GM12801 (cell line): ENCODE data around the gene PNPLA6.

Experiments used
- CTCF ChIP-seq: IDR thresholded peaks from one replicate; pipeline ENCODE4 v1.5.1; 2011; ENCODE audit warnings: control low read depth; ENCODE audit not compliant: insufficient read length; ENCODE audit errors: extremely low read depth

Gene PNPLA6

GRCh38 chr19:7529610-7530490, 5.7 kb upstream of the PNPLA6 start:
- no peak for TF ChIP-seq CTCF

DNA sequence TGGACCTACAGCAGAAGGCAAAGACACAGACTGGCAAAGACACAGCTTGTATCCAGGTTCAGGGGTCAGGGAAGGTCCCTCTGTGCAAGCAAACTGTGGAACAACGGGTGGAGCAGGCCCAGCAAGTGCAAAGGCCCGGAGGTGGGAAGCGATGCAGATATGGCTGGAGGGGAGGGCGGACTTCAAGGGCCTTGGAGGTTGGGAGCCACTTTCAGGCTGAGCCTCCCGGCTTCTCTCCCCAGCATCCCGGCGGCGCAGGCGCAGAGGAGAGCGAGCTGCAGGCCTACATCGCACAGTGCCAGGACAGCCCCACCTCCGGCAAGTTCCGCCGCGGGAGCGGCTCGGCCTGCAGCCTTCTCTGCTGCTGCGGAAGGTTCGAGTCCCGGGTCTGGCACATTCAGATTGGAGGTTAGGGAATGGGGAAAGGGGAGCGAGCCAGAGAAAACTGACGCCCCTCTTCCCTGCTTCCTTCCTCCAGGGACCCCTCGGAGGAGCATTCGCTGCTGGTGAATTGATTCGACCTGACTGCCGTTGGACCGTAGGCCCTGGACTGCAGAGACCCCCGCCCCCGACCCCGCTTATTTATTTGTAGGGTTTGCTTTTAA, 2.1 kb upstream of the PNPLA6 start:
- no peak for TF ChIP-seq CTCF

DNA sequence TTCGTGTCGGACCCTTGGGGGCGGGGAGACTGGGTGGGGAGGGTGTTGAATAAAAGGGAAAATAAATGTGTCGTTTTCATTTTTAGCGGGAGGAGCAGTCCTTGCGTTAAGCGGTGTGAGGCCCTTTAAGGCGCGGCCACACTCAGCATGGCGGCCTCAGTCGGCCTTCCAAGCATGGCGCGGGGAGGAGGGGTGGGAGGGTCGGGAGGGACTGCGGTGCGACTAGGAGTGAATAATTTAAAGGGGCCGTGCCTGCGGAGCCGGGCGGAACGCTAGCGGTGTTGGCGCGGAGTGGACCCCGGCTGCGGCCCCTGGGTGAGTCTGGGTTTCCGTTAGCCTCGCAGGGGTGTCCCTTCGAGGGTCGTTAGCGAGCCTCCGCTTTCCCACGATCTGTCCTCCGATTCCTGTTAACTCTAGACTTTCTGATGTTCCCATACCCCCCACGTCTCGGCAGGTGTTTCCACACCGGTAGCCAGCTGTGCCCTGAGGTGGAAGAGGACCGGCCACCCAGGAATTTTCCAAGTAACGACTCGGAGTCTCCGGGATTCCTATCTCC, 1.5 kb upstream of the PNPLA6 start:
- TF ChIP-seq CTCF, result no peak

DNA sequence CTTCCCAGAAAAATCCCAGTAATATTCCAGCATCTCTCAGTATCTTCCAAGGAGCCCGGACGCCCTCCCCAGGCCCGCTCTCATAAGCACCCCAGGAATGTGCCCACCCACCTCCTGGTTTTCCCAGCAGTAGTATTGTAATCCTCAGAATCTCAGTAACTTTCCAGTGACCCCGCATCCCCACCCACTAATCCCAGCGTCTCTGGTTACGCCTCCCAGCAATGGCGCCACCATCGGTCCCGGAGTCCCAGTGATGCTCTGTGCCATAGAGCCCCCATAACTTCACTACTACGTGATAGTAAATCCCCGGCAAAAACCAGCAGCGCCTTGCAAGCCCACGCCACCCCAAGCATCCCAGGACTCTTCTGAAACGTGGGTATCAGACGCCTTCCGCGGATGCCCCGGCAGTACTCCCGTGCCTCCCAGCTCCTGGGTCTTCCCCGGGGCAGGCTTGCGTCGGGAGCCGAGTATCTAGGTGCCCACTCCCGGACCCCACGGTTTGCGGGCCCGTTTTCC, 928 bp upstream of the PNPLA6 start:
- TF ChIP-seq CTCF, result no peak

DNA sequence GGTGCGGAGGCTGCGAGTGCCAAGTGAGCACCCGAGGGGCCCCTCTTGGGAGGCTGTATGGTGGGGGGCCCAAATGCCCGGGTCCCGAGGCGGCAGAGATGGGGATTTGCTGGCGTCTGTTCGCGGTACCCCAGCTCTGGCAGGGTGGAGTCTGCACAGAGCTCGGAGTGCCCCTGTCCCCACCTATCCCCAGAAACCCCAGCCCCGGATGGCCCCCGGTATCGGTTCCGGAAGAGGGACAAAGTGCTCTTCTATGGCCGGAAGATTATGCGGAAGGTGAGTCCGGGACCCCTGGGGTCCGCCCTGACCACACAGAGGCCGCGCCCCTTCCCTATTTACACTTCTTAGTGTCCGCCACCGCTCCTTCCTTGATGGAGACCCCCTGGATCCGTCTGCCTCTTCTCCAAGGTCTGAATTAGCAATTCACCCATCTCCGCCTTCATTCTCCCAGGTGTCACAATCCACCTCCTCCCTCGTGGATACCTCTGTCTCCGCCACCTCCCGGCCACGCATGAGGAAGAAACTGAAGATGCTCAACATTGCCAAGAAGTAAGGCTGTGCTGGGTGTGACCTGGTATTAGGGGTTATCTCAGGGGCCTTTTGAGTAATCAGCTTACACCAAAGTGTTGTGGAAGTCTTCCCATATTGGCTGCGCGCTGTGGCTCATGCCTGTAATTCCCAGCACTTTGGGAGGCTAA, 630 bp downstream of the PNPLA6 start:
- no peak for TF ChIP-seq CTCF

DNA sequence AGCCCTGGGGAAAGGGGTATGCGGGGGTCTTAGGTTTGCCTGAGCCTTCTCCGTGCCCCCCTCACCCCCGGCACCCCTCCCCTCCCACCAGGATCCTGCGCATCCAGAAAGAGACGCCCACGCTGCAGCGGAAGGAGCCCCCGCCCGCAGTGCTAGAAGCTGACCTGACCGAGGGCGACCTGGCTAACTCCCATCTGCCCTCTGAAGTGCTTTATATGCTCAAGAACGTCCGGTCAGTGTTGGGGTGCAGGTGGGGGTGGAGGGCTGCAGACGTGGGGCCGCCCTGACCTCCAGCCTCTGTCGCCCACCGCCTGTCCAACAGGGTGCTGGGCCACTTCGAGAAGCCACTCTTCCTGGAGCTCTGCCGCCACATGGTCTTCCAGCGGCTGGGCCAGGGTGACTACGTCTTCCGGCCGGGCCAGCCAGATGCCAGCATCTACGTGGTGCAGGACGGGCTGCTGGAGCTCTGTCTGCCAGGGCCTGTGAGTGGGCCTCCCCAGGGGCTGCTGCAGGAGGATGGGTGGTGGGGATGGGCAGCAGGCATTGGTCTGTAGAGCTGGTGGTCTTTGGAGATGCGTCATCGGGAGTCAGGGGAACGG, 4.4 kb downstream of the PNPLA6 start:
- no peak for TF ChIP-seq CTCF
